PC-3 (cell line): Measurements from ENCODE around the gene BMF. TPM values are rescaled to one million over a fixed set of nuclear protein-coding genes. Genes with fewer than 3 reads are reported as not detected.
A peak's percentile ranks its signal among the peaks of the same experiment; 100 is the strongest.

ENCODE experiments used
- ATAC-seq: fragments of 200-7000 bp; cut with Tn5 transposase; 2 replicates; pipeline ENCODE4 v1.9.1; 2020; ENCODE audit warnings: mild to moderate bottlenecking, moderate library complexity
- BruUV-seq: library from RNA; stranded (reverse); fragments of 400-500 nt; replicated peaks from 2 replicates; lab custom pipeline; 2021; lab: Mats Ljungman, UMichigan
- CTCF ChIA-PET: fragments of 300-600 bp; sonication (Branson Sonifier 250); formaldehyde crosslinking; loops from one replicate; lab custom pipeline; 2022; ENCODE audit warnings: antibody characterized with exemption; lab: Charles Lee
- POLR2A ChIA-PET: fragments of 300-600 bp; sonication (Branson Sonifier 250); formaldehyde crosslinking; loops from one replicate; lab custom pipeline; 2022; ENCODE audit warnings: antibody characterized with exemption; ENCODE audit not compliant: unreplicated experiment; lab: Charles Lee
- DNase-seq: peaks from one replicate; pipeline ENCODE4 v3.0.0-alpha.2; 2015
- H2AFZ ChIP-seq: fragments of 300-600 bp; sonication (generic); 2 replicates; pipeline ENCODE4 v1.6.0; 2016; ENCODE audit warnings: antibody characterized with exemption, low read length
- H3F3A ChIP-seq: fragments of 300-600 bp; sonication (generic); one replicate; pipeline ENCODE4 v1.6.0; 2017; ENCODE audit warnings: antibody characterized with exemption, low read length, control low read depth, mild to moderate bottlenecking; ENCODE audit not compliant: unreplicated experiment
- H3K27ac ChIP-seq: fragments of 300-600 bp; sonication (generic); 2 replicates; pipeline ENCODE4 v1.5.1; 2016; ENCODE audit warnings: mild to moderate bottlenecking, low read length
- H3K27me3 ChIP-seq: fragments of 300-600 bp; sonication (generic); 2 replicates; pipeline ENCODE4 v1.6.1; 2016; ENCODE audit warnings: low read length, mixed read lengths
- H3K36me3 ChIP-seq: fragments of 300-600 bp; sonication (generic); 2 replicates; pipeline ENCODE4 v1.6.1; 2016; ENCODE audit warnings: low read depth, mixed run types, low read length, mixed read lengths
- H3K4me1 ChIP-seq: fragments of 300-600 bp; sonication (generic); 2 replicates; pipeline ENCODE4 v1.5.1; 2016; ENCODE audit warnings: low read length; ENCODE audit not compliant: insufficient read depth
- H3K4me2 ChIP-seq: fragments of 300-600 bp; sonication (generic); 2 replicates; pipeline ENCODE4 v1.6.0; 2016; ENCODE audit warnings: low read length
- H3K4me3 ChIP-seq: fragments of 300-600 bp; sonication (generic); 2 replicates; pipeline ENCODE4 v1.5.1; 2016; ENCODE audit warnings: mild to moderate bottlenecking, low read length, mixed read lengths
- H3K79me2 ChIP-seq: fragments of 300-600 bp; sonication (generic); 2 replicates; pipeline ENCODE4 v1.6.1; 2017; ENCODE audit warnings: low read length, mixed read lengths
- H3K9ac ChIP-seq: fragments of 300-600 bp; sonication (generic); 2 replicates; pipeline ENCODE4 v1.6.0; 2016; ENCODE audit warnings: mild to moderate bottlenecking, low read length
- H3K9me2 ChIP-seq: fragments of 300-600 bp; sonication (generic); replicated peaks from 2 replicates; pipeline ENCODE4 v1.6.1; 2016; ENCODE audit warnings: mixed run types, low read length, mixed read lengths
- H3K9me3 ChIP-seq: fragments of 300-600 bp; sonication (generic); 2 replicates; pipeline ENCODE4 v1.6.1; 2016; ENCODE audit warnings: low read length, mixed read lengths
- H4K20me1 ChIP-seq: fragments of 300-600 bp; sonication (generic); 2 replicates; pipeline ENCODE4 v1.6.1; 2016; ENCODE audit warnings: low read length, mixed read lengths
- CTCF ChIP-seq: fragments of 300-600 bp; sonication (generic); conservative IDR thresholded peaks from 2 replicates; pipeline ENCODE4 v1.5.1; 2017; ENCODE audit warnings: antibody characterized with exemption, low read depth, mild to moderate bottlenecking, low read length
- EZH2 ChIP-seq: fragments of 300-600 bp; sonication (generic); IDR thresholded peaks from one replicate; pipeline ENCODE4 v1.6.1; 2017; ENCODE audit warnings: antibody characterized with exemption, mild to moderate bottlenecking, low read length; ENCODE audit not compliant: unreplicated experiment
- EZH2phosphoT487 ChIP-seq: fragments of 300-600 bp; sonication (generic); IDR thresholded peaks from 2 replicates; pipeline ENCODE4 v1.6.1; 2018; ENCODE audit warnings: mild to moderate bottlenecking, antibody characterized with exemption, low read length, borderline replicate concordance
- intact Hi-C: fragments of 100-400 bp; cut with micrococcal nuclease; formaldehyde crosslinking; loops from 2 replicates; pipeline ENCODE4 v1.9.0; 2023
- total RNA-seq: library from RNA; depleted of rRNA; stranded (reverse); fragments of >200 nt; gene quantifications from 2 replicates; pipeline ENCODE4 v1.2.3, GENCODE V29; 2014

The BMF gene
- total RNA-seq, 1 experiment from 2014 or later, result 0.95 TPM

GRCh38 chr15:40053831-40054604 is 54.7 kb downstream of the BMF start:
- POLR2A ChIA-PET, result interaction anchor here (0.5 kb wide), 1 partner anchor 89 kb away, joined by 3 read pairs; no protein-coding TSS in a partner anchor
- Histone ChIP-seq H3K27ac (no peak overlapping the region), H3K36me3 (no peaks in the 10 kb centered on the region), H2AFZ (no peak overlapping the region), H3K27me3 (no peaks in the 10 kb centered on the region), H3K79me2 (no peaks in the 10 kb centered on the region), H3K9me3 (no peaks in the 10 kb centered on the region), H3K9me2 (no peaks in the 10 kb centered on the region), H3K9ac (no peak overlapping the region), H3K4me3 (no peak overlapping the region), H3K4me1 (peaks cover 24% of the 10 kb centered on the region), H4K20me1 (no peaks in the 10 kb centered on the region), H3K4me2 (0 out of 2 replicates have a peak overlapping the region, but pooled peaks have one; percentile 3), H3F3A (no peaks in the 10 kb centered on the region)
- intact Hi-C loops, result no loop called here
- DNase-seq, result no peak
- TF ChIP-seq EZH2 (no peak), EZH2phosphoT487 (no peak), CTCF (no peak)
- CTCF ChIA-PET, result no interaction called here
- ATAC-seq, result no peak
- no TSS peak for BruUV-seq

GRCh38 chr15:40053079-40053830 is 55.4 kb downstream of the BMF start:
- H4K20me1 ChIP-seq, result no peaks in the 10 kb centered on the region
- ChIA-PET POLR2A (interaction anchor here (0.5 kb wide), 1 partner anchor 89 kb away, joined by 3 read pairs; no protein-coding TSS in a partner anchor), CTCF (interaction anchor here (0.6 kb wide), 1 partner anchor 72 kb away, joined by 4 read pairs; no protein-coding TSS in a partner anchor)
- H3F3A ChIP-seq, result no peaks in the 10 kb centered on the region
- H3K79me2 ChIP-seq, result no peaks in the 10 kb centered on the region
- peaks cover 21% of the 10 kb centered on the region for H3K4me1 ChIP-seq
- no peak overlapping the region for H3K27ac ChIP-seq
- no peaks in the 10 kb centered on the region for H3K36me3 ChIP-seq
- no peak overlapping the region for H3K4me2 ChIP-seq
- no peaks in the 10 kb centered on the region for H3K27me3 ChIP-seq
- intact Hi-C loops, result no loop called here
- H3K9me3 ChIP-seq, result no peaks in the 10 kb centered on the region
- ATAC-seq (no peak), DNase-seq (no peak)
- H3K9me2 ChIP-seq, result no peaks in the 10 kb centered on the region
- H3K4me3 ChIP-seq, result no peak overlapping the region
- H2AFZ ChIP-seq, result no peak overlapping the region
- TF ChIP-seq EZH2, result no peak
- 0 out of 2 replicates have a peak, but pooled peaks have one; percentile 32 for TF ChIP-seq CTCF
- TF ChIP-seq EZH2phosphoT487, result no peak
- H3K9ac ChIP-seq, result no peak overlapping the region
- no TSS peak for BruUV-seq
